C4-2B (cell line): Measurements from ENCODE around the gene PTGDS.

Experiments
- H3K27ac ChIP-seq: fragments of 450-650 bp; 2 replicates; pipeline ENCODE4 v1.5.1; 2017
- ZFX ChIP-seq: fragments of 450-650 bp; IDR thresholded peaks from 2 replicates; pipeline ENCODE4 v1.6.1; 2017
- TF ChIP-seq, protein P1 (sequence below): fragments of 450-650 bp; conservative IDR thresholded peaks from 2 replicates; pipeline ENCODE4 v1.5.1; 2017; ENCODE audit warnings: mild to moderate bottlenecking

PTGDS gene

DNA sequence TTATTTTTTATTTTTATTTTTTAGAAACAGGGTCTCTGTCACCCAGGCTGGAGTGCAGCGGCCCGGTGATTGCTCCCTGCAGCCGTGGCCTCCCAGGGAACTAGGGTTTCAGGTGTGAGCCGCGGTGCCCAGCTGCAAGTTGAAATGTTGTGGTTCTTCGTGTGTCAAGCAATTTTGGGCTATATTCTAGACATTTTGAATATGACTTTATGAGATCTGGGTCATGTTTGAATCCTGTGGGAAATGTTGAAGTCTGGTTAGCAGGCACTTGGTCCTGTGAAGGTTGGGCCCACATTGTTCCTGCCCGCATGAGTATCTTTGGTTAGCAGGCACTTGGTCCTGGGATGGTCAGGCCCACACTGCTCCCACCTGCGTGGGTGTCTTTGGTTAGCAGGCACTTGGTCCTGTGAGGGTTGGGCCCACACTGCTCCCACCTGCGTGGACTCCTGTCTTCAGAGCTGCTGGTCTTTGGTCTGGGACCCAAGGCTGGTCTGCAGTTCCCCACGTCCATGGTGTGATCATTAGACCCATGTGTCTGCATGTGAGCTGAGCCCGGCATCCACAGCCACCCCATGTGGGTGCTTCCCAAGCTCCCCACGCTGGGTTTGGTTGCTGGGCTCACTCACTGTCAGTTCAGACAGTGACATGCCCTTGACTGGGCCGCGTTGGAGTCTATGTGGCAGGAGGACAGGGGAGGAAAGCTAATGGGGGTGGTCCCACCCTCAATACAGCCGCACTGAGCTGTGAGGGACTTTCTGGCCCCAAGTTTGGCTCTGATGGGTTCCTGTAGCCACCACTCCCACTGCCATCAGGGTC lies 39.9 kb upstream of the PTGDS start:
- no peak overlapping the region for H3K27ac ChIP-seq
- TF ChIP-seq, protein P1, sequence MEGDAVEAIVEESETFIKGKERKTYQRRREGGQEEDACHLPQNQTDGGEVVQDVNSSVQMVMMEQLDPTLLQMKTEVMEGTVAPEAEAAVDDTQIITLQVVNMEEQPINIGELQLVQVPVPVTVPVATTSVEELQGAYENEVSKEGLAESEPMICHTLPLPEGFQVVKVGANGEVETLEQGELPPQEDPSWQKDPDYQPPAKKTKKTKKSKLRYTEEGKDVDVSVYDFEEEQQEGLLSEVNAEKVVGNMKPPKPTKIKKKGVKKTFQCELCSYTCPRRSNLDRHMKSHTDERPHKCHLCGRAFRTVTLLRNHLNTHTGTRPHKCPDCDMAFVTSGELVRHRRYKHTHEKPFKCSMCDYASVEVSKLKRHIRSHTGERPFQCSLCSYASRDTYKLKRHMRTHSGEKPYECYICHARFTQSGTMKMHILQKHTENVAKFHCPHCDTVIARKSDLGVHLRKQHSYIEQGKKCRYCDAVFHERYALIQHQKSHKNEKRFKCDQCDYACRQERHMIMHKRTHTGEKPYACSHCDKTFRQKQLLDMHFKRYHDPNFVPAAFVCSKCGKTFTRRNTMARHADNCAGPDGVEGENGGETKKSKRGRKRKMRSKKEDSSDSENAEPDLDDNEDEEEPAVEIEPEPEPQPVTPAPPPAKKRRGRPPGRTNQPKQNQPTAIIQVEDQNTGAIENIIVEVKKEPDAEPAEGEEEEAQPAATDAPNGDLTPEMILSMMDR, result no peak
- TF ChIP-seq ZFX, result no peak

- H3K27ac ChIP-seq, result no peak overlapping the region
- TF ChIP-seq ZFX, result no peak
- TF ChIP-seq, protein P1, result no peak
Observed at GRCh38 chr9:136939431-136939995, 37.8 kb upstream of the PTGDS start.

DNA sequence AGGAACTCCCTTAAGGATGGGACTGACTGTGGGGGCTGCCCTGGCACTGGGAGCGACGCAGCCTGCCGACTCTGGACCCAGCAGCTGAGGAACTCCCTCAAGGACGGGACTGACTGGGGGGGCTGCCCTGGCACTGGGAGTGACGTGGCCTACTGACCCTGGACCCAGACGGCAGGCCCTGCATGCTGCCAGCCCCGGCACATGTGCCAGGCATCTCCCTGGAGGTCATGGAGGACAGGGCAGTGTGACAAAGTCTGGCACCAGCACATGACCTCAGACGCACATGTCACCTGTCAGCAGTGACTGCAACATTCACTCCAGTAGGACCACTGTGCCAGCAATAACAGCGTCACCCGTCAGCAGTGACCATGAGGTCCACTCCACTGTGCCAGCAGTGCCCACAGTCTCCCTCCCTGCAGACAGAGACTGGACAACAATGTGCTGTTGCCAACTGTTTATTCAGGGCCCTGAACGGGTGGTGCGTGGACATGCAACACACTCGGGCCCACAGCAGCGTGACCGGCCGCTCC lies 37.2 kb upstream of the PTGDS start:
- H3K27ac ChIP-seq, result no peak overlapping the region
- no peak for TF ChIP-seq ZFX
- TF ChIP-seq, protein P1, result no peak

DNA sequence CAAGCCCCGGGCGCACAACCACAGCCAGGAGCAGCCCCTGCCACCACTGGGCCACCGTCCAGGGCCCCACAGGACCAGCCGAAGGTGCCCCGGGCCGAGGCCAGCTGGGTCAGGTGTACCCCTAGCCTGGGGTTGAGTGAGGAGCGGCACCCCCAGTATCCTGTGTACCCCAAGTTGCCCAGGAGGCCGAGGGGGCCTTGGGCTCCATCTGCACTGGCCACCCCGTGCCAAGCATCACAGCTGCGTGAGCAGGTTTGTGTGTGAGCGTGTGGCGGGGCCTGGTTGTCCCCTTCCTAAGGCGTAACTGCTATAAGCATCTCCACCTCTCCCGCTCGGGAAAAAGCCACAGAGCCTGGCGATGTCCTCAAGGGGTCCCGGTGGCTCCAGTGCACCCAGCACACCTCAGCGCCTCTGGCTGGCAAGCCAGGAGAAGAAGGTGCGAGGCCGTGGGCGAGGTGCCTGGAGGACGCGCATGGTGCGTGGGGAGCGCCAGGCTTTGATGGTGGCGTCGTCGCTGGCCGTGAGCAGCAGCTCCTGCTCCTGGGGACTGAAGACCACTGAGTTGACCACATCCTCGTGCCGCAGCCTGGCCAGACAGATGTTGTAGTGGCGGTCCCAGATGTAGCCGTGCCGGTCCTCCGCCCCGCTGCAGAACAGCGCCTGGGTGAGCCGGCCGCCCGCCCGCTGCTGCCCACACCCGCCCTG lies 36.6 kb upstream of the PTGDS start:
- no peak overlapping the region for H3K27ac ChIP-seq
- no peak for TF ChIP-seq ZFX

DNA sequence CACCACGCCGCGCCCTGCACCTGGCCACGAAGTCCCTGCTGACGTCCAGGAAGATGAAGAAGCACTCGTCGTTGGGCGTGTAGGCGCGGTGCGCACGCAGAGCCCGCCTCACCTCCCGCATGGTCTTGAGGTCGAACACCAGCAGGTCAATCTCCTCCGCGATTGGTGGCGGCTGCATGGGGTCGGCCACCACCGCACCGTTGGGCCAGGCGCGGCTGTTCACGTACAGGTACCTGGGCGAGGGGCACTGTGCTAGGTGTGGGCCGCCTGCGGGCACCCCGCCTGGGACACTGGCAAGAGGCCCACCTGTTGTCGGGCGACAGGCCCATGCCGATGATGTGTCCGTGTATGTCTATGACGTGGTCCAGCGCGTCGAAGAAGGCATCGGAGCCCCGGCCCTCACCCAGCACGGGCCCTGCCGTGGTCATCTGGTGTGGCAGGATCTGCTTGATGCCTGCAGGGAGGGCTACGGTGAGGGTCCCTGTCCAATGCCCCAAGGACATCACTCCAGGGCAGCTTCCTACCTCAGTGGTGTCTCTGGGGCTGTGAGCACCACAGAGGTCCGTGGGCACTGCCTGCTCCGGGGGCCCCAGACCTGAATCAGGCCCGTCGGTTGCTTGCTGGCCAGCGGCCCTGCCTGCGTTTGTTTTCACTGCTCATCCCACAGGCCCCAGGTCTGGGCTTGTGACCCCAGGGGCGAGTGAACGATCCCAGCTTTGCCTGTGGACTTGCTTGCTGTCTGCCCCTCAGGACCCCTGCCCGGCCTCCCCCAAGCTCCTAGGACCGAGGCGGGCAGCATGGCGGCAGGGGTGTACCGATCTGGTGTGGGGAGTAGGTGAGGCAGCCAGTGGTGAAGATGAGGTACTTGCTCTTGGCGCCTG lies 35.8 kb upstream of the PTGDS start:
- TF ChIP-seq, protein P1, result no peak
- no peak for TF ChIP-seq ZFX
- no peak overlapping the region for H3K27ac ChIP-seq

GRCh38 chr9:136942112-136942880 lies 35.0 kb upstream of the PTGDS start:
- no peak for TF ChIP-seq ZFX
- peak overlapping the region; percentile 94; the same call in 1 of the 2 replicates for H3K27ac ChIP-seq

- TF ChIP-seq, protein P1, result no peak
- no peak for TF ChIP-seq ZFX
- peak overlapping the region; percentile 94 for H3K27ac ChIP-seq
Observed at GRCh38 chr9:136942881-136943230, 34.4 kb upstream of the PTGDS start.
